Stomach (tissue), 4 donors: ENCODE data around the gene CLEC5A.

ENCODE experiments used
- EP300 ChIP-seq: sonication (generic); formaldehyde crosslinking; IDR thresholded peaks from one replicate; pipeline ENCODE4 v1.6.1; 2017; ENCODE audit warnings: antibody characterized with exemption
- TF ChIP-seq, protein P1 (sequence below), 7 experiments: fragments of 450-650 bp in 4 of 7; fragments of 200-600 bp in 3 of 7; sonication (generic) in 3 of 7; IDR thresholded peaks; one replicate each; pipeline ENCODE4 v1.5.1; 2016 to 2019; ENCODE audit warnings: antibody characterized with exemption in 7 of 7, control low read depth in 2 of 7, mild to moderate bottlenecking in 1 of 7

DNA sequence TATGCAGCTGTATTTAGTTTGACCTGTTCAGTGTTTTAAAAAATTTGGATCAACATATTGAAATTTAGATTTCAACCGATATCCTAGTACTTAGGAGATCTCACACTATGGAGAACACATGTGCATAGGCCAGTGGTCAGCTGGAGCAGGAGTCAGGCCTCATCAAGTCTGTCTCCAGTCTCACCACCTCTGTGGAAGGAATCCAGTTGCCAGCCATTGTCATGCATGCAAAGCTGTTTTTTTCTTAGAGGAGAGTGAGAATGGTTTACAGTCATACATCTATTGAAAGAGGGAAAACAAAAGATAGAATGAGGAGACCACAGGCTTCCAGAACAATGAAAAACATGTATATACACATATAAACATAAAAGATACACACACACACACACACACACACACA, 7.6 kb upstream of the CLEC5A start:
- TF ChIP-seq, protein P1, sequence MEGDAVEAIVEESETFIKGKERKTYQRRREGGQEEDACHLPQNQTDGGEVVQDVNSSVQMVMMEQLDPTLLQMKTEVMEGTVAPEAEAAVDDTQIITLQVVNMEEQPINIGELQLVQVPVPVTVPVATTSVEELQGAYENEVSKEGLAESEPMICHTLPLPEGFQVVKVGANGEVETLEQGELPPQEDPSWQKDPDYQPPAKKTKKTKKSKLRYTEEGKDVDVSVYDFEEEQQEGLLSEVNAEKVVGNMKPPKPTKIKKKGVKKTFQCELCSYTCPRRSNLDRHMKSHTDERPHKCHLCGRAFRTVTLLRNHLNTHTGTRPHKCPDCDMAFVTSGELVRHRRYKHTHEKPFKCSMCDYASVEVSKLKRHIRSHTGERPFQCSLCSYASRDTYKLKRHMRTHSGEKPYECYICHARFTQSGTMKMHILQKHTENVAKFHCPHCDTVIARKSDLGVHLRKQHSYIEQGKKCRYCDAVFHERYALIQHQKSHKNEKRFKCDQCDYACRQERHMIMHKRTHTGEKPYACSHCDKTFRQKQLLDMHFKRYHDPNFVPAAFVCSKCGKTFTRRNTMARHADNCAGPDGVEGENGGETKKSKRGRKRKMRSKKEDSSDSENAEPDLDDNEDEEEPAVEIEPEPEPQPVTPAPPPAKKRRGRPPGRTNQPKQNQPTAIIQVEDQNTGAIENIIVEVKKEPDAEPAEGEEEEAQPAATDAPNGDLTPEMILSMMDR (IDR thresholded peaks at IDR 0.05): no peak
- no peak for TF ChIP-seq EP300
